ENCODE measurements around the gene MPPED1. TPM values are rescaled to one million over a fixed set of nuclear protein-coding genes. Genes with fewer than 3 reads are reported as not detected.

Gene MPPED1
- total RNA-seq, 1 donor from 2014 or later: 1.7 TPM

DNA sequence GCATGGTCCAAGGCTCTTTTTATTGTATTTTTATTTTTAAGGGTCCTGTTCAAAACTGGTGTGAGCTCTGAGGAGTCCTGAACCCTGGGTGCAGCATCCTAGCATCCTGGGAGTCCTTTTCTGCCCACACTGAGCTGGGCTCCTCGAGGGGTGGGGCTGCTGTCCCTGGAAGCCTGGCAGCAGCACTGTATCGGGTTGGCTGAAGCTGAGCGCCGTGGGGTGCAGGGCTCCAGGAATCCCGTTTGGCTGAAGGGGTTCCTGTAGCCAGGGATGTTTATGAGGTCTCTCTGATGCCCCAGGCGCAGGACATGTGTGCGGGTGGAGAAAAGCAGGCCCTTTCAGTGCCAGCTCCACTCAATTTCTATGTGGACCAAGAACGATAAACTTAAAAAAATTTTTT is 95.4 kb downstream of the MPPED1 start:
- no peaks in the 10 kb centered on the region for H3K9me3 Mint-ChIP-seq
- no peak overlapping the region for H3K4me3 Mint-ChIP-seq
- H3K27ac Mint-ChIP-seq (ENCODE audit: unreplicated experiment): no peak overlapping the region
- no peak for DNase-seq (ENCODE audit: low read depth, low spot score)
- H3K36me3 Mint-ChIP-seq (ENCODE audit: low read depth): no peaks in the 10 kb centered on the region
- TF ChIP-seq, protein P1, sequence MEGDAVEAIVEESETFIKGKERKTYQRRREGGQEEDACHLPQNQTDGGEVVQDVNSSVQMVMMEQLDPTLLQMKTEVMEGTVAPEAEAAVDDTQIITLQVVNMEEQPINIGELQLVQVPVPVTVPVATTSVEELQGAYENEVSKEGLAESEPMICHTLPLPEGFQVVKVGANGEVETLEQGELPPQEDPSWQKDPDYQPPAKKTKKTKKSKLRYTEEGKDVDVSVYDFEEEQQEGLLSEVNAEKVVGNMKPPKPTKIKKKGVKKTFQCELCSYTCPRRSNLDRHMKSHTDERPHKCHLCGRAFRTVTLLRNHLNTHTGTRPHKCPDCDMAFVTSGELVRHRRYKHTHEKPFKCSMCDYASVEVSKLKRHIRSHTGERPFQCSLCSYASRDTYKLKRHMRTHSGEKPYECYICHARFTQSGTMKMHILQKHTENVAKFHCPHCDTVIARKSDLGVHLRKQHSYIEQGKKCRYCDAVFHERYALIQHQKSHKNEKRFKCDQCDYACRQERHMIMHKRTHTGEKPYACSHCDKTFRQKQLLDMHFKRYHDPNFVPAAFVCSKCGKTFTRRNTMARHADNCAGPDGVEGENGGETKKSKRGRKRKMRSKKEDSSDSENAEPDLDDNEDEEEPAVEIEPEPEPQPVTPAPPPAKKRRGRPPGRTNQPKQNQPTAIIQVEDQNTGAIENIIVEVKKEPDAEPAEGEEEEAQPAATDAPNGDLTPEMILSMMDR (conservative IDR thresholded peaks at IDR 0.05): no peak
- no peaks in the 10 kb centered on the region for H3K4me1 Mint-ChIP-seq
- H3K27me3 Mint-ChIP-seq (ENCODE audit: low read depth): no peaks in the 10 kb centered on the region

DNA sequence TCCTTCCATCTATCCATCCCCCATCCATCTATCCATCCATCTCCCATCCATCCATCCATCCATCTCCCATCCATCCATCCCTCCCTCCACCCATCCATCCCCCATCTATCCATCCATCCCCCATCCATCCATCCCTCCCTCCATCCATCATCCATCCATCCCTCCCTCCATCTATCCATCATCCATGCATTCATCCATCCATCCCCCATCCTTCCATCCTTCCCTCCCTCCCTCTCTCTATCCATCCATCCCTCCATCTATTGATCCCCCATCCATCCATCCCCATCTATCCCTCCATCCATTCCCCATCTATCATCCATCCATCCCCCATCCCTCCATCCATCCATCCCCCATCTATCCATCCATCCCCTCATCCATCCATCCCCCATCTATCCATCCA is 96.7 kb downstream of the MPPED1 start:
- no peaks in the 10 kb centered on the region for H3K36me3 Mint-ChIP-seq (ENCODE audit: low read depth)
- DNase-seq (ENCODE audit: low read depth, low spot score): no peak
- H3K9me3 Mint-ChIP-seq: no peaks in the 10 kb centered on the region
- no peak overlapping the region for H3K4me3 Mint-ChIP-seq
- TF ChIP-seq, protein P1 (conservative IDR thresholded peaks at IDR 0.05): no peak
- H3K27ac Mint-ChIP-seq (ENCODE audit: unreplicated experiment): no peak overlapping the region
- no peaks in the 10 kb centered on the region for H3K4me1 Mint-ChIP-seq
- H3K27me3 Mint-ChIP-seq (ENCODE audit: low read depth): no peaks in the 10 kb centered on the region

DNA sequence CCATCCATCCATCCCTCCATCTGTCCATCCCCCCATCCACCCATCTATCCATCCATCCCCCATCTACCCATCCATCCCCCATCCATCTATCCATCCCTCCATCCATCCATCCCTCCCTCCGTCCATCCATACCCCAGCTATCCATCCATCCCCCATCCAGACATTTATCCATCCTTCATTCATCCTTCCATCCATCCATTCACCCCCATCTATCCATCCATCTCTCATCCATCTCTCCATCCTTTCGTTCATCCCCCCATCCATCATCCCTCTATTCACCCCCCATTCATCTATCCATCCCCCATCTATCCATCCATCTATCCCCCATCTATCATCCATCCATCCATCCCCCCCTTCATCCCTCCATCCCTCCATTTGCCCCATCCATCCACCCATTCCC is 97.5 kb downstream of the MPPED1 start:
- H3K9me3 Mint-ChIP-seq: no peaks in the 10 kb centered on the region
- H3K27me3 Mint-ChIP-seq (ENCODE audit: low read depth): no peaks in the 10 kb centered on the region
- H3K4me1 Mint-ChIP-seq: no peaks in the 10 kb centered on the region
- H3K36me3 Mint-ChIP-seq (ENCODE audit: low read depth): no peaks in the 10 kb centered on the region
- DNase-seq (ENCODE audit: low read depth, low spot score): no peak
- H3K27ac Mint-ChIP-seq (ENCODE audit: unreplicated experiment): no peak overlapping the region
- TF ChIP-seq, protein P1 (conservative IDR thresholded peaks at IDR 0.05): no peak
- H3K4me3 Mint-ChIP-seq: no peak overlapping the region

DNA sequence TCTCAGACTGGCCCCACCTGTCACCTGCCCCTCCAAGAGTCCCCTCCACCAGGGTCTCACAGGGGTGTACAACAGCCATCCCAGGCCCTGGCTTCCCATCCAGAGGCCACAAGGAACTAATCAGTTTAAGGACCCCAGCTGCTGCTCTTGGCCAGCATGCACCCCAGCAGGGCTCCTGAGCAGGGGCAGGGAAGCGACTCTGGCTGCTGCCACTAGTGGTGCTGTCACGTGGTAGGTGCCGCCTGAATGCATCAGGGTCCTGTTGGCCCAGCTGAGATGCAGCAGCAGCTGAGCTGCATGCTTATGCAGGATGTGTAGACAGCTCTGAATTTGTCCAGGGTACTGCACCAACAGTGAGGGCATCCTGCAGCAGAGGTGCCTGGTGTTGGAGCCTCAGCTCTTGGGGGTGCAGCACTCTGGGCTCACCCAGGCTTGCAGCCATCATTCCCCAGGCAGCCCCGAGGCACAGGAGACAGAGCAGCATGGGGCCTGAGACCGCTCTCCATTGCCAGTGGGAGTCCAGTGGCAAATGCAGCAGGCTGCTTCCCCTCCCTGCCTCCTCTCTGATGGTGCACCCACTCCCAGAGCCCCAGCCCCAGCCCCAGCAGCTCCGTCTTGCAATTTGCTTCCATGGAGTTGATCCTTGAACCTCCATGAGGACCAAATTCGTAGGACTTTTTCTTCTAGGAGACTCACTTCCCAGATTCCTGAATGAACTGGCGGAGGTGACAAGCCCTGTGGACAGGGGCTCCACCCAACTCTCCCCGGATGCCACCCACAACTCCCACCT is 98.7 kb downstream of the MPPED1 start:
- Mint-ChIP-seq H3K27ac (ENCODE audit: unreplicated experiment) (no peak overlapping the region), H3K4me3 (no peak overlapping the region), H3K4me1 (no peaks in the 10 kb centered on the region)

DNA sequence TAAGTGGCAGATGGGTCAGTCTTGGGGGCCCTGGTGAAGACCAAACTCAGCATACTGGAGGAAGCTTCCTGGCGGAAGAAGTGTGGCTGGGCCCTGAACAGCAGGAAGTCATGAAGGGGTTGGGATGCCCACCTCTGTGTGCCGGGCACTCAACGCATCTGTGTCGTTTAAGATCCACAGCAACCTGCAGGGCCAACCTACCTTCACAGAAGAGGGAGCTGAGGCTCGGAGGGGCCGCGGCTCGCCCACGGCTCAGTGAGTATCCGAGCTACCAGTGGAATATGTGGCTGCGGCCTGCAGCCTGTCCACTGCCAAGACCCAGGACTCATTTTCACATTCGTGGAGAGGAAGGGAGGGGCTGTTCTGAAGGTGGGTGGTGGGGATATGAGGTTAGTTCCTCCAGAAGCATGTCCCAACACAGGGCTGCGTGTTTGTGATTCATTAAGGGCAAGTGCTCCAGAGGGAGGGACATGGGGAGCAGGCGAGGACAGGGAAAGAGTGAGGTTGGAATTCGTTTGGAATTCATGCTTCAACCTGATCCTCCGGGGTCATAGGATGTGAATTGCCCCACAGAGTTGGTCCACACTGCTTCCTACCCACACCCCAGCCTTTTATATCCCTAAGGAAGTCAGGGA is 99.6 kb downstream of the MPPED1 start:
- H3K9me3 Mint-ChIP-seq: no peaks in the 10 kb centered on the region
- no peak overlapping the region for H3K4me3 Mint-ChIP-seq
- no peaks in the 10 kb centered on the region for H3K27me3 Mint-ChIP-seq (ENCODE audit: low read depth)
- H3K4me1 Mint-ChIP-seq: no peaks in the 10 kb centered on the region
- no peak for DNase-seq (ENCODE audit: low read depth, low spot score)
- H3K36me3 Mint-ChIP-seq (ENCODE audit: low read depth): no peaks in the 10 kb centered on the region
- TF ChIP-seq, protein P1 (conservative IDR thresholded peaks at IDR 0.05): no peak
- no peak overlapping the region for H3K27ac Mint-ChIP-seq (ENCODE audit: unreplicated experiment)

More for the DNA sequence above, 98.7 kb downstream of the MPPED1 start:
- TF ChIP-seq, protein P1 (conservative IDR thresholded peaks at IDR 0.05): no peak
- H3K27me3 Mint-ChIP-seq (ENCODE audit: low read depth): no peaks in the 10 kb centered on the region
- DNase-seq (ENCODE audit: low read depth, low spot score): no peak
- H3K36me3 Mint-ChIP-seq (ENCODE audit: low read depth): no peaks in the 10 kb centered on the region
- no peaks in the 10 kb centered on the region for H3K9me3 Mint-ChIP-seq
